ENCODE measurements around the gene SARNP.
"Not testable (repeated sequence)": the region's sequence is repeated elsewhere in the genome, so short reads cannot be mapped to it uniquely, and the experiment has no call there.

Gene SARNP

DNA sequence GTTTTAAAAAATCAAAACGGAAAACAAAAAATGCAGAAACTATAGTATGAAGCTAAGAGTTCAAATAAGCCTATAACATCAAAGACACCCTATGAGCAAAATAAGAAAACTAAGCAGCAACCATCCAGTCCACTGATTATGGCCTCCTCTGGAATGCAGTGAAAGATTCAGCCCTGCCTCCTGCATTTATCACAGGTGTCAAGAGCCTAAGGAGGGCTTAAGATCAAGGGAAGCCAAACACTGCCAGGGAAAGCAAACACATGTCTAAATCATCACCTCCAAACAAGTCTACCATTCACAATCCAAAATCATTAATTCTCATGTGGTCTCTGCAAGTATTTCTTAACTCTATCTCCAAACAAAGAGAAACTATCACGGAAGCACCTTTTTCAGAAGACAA, 28.4 kb downstream of the SARNP start:
- no peak for DNase-seq

DNA sequence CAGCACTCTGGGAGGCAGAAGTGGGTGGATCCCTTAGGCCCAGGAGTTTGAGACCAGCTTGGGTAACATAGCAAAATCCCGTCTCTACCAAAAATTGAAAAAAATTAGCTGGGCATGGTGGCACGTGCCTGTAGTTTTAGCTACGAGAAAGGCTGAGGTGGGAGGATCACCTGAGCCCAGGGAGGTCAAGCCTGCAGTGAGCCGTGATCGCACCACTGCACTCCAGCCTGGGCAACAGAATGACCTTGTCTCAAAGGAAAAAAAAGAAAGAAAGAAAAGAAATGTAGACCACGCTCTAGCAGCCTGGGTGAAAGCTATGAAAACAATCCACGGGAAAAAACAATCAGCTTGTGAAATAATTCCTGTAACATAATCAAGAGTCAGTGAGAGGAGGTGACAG, 29.0 kb downstream of the SARNP start:
- DNase-seq = no peak

DNA sequence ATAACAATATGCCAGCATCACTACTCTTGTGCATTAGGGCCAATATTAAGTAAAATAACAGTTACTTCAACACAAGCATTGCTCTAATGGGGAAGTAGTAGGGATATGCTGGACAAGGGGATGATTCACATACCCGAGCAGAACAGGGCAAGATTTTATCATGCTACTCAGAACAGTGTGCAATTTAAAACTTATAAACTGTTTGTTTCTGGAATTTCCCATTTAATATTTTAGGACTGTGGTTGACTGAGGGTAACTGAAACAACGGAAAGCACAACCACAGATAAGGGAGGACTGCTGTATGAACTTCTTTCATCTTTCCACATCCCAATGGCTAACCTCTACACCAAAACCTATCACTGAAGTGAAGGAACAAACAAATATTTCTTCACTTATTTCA, 36.8 kb downstream of the SARNP start:
- DNase-seq = no peak

DNA sequence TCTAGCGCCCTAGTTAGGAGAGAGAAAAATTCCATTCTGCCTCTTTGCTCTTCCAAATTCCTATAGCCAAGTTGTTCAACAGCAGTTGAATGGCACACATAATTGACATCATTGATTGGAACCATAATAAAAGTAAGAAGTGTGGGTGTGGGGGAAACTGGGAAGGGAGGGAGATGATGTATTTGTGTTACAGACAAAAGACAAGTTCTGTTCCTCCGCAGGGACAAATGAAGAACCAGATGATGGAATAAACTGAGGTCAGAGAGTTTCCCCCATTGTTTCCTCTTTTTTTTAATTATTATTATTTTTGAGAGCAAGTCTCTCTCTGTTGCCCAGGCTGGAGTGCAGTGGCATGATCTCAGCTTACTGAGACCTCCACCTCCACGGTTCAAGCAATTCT, 39.7 kb downstream of the SARNP start:
- DNase-seq = no peak

DNA sequence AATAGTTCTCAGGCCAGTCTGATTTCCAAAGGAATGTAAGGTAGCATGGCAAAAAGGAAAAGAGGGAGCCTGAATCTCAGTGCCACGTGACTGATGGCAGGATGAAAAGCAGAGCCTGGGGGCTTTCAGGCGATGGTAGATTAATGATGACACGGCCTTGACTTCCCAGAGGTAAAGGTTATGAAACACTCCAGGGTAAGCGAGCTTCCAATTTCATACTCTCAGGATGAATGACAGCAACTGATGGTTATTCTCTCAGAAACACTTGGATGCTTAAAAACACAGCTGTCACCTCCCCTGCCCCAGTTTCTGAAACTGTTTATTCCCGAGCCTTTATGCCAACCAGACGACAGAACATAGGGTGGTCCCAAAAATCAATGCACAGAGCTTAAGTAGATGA, 45.8 kb downstream of the SARNP start:
- DNase-seq = no peak

DNA sequence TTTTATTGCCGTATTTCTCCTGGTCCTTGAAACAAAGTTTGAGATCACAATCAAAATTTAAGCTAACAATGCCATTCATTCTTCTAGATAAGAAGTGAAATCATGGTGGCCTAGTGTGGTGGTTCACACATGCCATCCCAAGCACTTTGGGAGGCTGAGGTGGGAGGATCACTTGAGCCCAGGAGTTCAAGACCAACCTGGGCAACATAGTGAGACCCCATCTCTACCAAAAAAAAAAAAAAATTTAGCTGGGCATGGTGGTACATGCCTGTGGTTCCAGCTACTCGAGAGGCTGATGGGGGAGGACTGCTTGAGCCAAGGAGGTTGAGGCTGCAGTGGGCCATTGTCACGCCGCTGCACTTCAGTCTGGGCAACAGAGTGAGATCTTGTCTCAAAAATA, 50.4 kb downstream of the SARNP start:
- no peak for DNase-seq

DNA sequence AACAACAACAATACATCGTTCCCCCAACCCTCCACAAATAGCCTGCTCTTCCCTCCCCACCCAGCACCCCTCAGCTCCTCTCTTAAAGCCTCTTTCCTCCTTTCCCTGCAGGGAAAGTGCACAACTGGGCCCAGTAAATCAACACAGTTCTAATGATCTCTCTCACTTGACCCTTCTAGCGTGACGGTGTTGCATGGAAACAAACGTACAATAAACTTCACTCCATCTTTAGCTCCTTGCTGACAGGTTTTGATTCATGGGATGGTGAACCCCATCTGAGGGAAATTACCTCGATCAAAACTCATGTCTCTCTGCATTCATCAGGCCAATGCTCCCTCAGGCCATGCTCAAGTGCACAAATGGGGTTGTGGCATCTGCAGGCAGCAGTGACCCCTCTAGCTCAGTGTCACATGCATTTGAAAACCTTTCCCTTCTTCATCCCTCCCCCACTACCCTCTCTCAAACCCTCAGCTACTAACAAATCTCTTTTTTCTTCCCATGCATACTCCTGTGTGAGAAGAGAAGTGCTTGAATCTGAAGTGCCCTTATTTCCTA, 51.7 kb downstream of the SARNP start:
- DNase-seq = no peak

DNA sequence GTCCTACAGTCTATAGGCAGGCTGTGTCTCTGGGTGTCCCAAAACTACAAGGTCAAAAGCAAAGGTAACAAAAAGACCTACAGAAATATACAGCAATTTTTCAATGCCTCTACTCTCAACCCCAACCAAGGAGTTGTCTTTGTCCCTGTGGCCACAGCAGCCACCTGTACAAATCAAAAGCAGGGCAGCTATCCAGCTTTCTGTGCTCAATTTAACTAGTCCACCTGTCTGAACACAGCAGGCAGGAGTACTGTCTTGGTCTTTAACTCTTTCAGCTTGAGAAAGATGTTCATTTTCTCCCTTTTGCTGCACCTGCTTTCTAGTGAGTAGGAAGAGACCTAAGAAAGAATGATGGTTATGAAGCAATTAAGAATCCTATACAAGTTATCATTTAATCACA, 54.9 kb downstream of the SARNP start:
- DNase-seq = no peak

DNA sequence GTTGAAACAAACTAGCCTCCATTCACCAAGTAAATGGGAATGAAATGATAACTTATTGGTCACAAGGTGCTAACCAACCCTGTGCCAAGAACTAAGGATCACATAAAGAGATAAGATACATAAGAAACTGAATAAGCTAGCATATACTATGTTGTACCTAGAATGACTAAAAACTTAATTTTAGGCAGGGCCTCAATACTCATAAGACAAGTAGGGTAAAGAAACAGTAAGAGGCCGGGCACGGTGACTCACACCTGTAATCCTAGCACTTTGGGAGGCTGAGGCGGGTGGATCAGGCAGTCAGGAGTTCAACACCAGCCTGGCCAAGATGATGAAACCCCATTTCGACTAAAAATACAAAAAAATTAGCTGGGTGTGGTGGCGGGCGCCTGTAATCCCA, 56.9 kb downstream of the SARNP start:
- DNase-seq = peak; percentile 66

DNA sequence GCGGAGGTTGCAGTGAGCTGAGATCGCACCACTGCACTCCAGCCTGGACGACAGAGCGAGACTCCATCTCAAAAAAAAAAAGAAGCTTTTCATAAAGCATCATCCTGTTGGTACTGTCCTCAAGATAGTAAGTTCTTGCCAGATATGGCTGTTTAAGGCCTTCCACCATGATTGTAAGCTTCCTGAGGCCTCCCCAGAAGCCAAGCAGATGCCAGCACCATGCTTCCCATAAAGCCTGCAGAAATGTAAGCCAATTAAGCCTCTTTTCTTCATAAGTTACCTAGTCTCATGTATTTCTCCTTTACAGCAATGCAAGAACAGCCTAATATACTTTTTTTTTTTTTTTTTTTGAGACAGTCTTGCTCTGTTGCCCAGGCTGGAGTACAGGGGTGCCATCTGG, 58.9 kb downstream of the SARNP start:
- DNase-seq = not testable (repeated sequence)

DNA sequence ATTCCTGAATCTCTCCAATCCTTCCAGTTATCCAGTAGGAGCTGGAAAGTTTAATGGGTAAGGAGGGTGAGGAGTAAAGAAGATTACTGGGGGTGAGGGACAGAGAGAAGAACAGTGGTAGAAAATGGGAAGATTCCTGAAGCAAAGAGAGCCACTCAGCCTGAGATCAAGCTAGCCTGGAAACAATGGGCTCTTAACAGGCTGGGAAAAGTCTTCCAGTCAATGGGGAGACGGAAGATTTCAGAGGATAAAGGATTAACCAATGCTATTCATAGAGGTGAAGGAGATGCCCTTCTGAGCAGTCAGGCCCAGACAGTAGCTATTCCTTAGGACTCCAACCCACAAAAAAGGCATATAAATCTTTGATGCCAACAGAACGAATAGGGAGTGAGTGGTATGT, 59.8 kb downstream of the SARNP start:
- DNase-seq = no peak

DNA sequence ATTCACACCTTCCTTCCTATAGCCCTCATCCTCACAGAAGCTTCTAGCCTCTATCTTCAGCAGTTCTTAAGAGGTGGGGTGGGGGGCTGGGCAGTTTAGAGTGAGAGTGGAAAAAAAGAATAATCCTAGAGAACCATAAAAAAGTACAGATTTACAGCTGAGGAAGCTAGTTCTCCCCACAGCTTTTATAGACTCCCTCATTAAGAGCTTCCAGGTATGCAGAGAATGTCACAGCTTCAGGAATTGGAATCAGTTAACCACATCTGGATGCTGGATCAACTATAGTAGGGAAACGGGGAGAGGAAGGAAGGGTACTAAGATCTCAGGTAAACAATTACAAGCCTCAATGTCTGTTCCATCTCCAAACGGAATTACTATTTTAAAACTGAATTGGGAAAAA, 62.3 kb downstream of the SARNP start:
- DNase-seq = no peak

DNA sequence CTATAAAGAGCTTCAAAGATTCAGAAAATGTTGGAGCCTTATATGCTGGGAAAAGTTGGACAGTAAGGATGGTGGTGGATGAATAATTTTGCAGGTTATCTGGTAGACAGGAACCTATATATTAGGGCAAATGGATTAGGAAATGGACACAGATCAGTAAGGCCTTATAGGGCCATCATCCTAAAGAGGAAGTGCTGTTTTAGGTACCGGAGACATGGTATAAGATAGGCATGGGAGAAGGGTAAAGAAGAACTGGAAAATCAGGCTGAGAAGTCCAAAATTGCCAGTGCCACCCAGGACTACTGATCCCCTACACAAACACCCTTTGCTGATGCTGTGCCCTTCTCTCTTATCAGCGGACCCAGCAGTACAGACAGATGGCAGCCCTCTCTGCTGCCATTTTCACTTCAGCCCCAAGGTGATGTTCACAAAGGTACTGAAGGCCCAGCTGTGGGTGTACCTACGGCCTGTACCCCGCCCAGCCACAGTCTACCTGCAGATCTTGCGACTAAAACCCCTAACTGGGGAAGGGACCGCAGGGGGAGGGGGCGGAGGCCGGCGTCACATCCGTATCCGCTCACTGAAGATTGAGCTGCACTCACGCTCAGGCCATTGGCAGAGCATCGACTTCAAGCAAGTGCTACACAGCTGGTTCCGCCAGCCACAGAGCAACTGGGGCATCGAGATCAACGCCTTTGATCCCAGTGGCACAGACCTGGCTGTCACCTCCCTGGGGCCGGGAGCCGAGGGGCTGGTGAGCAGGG, 69.1 kb downstream of the SARNP start:
- DNase-seq = no peak

DNA sequence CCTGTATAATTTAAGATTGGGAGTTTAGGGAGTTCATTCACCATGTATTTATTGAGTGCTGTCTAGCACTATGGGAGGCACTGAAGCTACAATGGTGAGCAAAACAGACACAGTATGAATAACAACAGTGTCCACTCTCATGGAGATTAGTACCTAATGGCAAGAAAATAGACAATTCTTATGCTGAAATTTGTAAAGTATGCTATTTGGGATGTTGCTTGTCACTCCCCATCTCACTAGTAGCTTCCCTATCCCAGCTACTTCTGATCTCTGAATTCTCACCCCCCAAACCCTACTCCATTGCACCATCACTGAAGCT, 70.7 kb downstream of the SARNP start:
- DNase-seq = no peak

DNA sequence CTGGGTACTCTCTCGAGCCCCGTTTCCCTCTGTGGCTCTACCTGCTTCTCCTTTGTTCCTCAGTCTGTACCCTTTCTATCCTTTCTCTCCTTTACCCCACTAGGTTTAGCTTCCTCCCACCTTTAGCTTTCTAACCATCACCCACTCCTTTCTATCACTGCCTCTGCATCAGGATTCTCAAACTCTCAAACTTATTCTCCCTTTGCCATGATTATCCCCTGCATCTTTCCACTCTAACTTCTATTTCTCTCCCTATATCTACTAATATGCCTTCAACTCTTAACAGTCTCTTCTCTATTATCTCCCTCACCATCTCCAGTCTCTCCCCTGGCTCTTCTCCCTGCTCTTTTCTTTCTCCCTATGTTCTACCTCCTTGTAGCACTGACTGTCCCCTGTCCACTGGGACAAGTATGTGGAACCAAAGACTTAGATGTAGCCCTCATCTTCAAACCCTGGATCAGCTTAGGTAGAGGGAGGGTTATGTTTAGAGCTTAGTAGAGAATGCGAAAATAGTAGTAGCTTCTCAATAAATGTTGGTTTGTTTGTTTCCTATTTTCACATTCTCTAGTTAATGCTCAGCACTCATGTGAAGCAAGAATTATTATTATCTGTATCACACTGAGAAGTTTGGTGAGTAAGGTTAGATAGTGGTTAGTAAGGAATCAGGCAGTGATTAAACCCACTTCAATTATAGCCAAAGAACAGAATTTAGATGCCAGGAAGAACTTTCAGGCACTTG, 71.2 kb downstream of the SARNP start:
- DNase-seq = no peak

DNA sequence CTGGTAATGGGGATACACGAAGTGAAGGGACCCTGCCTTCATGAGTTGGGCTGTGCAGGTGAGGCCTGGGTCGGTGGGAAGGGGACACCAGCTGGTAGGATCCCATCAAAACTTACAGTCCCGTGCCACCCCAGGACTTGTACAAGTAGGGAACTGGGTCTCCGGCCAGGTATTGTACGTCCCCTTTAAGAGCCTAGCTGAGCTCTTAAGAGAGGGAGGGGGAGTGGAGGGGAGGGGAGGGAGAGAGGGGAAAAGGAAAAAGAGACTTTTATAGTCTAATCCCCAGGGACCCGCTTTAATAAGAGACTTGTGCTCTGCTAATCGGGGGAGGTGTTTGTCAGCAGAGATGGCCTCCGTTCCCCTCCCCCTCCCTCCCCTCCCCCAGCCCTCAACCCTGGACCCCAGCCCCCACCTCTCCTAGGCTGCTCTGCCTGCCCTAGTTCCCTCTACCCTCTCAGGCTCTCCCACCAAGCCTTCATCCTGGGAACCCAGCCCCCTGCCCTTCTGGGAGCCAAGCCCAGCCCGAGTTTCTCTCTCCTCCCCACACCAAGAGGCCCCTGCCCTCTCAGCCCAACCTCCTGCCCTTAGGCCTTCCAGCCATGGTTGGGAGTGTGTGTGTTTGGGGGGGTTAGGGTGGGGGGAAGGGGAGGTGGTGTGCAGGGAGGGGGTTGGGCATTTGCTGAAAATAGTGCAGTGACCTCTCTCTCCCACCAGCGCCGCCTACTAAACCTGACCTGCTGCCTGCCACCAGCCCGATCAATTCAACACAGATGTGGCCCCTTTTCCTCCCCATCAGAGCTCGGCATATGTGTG, 72.0 kb downstream of the SARNP start:
- no peak for DNase-seq

DNA sequence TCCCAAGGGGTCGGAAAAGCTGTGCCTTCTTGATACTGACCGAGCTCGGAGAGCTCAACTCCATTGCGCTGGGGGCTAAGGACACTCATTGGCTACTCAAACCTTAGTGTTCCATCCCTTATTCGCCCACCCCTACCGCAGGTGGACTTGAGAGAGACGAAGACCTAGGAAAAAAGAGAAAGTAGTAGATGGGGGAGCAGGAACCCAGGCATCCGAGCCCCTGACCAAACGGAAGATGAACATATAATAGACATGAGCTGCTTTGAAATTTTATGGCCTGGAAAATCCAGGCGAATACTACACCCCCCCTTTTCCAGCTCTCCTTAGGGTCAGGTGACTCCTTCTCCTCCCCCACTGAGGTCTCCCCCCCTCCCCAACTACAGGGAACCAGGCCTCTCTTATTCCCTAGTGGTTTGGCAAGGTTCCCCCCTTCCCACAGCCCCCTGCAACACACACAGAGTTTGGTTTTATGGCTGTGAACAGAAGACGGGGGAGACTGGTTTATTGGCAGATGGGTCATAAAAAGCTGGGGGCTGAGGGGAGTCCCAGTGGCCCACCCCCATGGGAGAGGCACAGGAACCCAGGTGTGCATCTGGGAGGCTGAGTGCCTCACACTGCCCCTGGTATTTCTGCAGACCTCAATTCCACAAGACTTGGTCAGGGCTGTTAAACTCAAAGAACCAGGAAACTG, 73.0 kb downstream of the SARNP start:
- DNase-seq = no peak

DNA sequence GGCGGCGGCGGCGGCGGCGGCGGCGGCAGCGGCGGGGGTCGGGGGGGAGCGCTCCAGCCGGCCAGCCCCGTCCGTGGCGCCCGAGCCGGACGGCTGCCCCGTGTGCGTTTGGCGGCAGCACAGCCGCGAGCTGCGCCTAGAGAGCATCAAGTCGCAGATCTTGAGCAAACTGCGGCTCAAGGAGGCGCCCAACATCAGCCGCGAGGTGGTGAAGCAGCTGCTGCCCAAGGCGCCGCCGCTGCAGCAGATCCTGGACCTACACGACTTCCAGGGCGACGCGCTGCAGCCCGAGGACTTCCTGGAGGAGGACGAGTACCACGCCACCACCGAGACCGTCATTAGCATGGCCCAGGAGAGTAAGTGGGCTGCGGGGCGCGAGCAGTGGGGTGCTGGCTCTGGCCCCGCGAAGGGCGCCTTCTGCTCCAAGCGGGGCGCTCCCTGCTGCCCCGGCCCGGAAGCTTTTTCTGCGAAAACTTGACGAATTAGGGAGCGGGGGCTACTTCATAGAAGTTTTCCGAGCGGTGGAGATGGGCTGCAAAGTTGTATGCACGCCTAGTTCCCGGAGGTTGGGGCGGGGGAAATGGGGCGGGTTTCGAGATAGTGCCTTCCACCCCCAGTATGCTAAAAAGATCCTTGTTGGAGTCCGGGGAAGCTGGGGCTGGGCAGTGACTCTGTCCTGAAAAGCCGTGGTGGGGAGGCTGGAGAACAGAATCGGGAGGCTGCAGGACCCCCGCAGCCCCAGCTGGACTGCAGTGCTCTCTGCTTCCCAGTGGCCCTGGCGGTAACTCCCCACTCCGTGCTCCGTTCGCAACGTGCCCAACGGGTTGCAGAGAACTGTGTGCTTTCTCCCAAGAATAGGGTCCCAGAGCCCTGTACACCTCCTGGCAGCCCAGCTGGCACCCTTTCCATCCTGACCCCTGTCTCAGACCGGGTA, 73.9 kb downstream of the SARNP start:
- peak; percentile 62 for DNase-seq

DNA sequence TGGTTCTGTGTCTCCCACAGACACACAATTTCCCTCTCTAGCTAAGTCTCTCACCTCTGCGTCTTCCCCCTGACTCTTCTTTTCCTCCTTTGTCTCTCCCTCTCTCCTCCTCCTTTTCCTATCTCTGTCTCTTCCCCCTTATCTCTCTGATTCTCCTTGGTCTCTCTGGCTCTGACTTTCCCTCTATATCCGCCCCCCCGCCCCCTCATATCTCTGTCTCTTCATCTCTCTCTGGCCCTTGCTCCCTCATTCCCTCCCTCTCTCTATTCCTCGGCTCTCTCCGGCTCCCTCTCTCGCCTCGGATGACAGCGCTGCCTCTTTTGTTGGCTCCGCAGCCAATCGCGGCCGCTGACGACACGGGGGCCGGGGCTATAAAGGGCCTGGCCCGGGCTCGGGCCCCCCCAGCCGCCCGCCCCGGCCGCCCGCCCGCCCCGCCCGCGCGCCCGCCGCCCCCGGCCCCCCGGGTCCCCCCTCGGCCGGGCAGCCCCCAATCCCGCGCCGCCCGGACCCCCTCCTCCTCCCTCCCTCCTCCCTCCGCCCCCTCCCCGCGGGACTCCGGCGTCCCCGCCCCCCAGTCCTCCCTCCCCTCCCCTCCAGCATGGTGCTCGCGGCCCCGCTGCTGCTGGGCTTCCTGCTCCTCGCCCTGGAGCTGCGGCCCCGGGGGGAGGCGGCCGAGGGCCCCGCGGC, 74.7 kb downstream of the SARNP start, which contains the start of gene GDF11:
Gene GDF11 (plus strand): TSS at position 404 of the 687 bp plus-strand sequence. CDS start 195 bp downstream, at position 599.
- DNase-seq = peak; percentile 87

DNA sequence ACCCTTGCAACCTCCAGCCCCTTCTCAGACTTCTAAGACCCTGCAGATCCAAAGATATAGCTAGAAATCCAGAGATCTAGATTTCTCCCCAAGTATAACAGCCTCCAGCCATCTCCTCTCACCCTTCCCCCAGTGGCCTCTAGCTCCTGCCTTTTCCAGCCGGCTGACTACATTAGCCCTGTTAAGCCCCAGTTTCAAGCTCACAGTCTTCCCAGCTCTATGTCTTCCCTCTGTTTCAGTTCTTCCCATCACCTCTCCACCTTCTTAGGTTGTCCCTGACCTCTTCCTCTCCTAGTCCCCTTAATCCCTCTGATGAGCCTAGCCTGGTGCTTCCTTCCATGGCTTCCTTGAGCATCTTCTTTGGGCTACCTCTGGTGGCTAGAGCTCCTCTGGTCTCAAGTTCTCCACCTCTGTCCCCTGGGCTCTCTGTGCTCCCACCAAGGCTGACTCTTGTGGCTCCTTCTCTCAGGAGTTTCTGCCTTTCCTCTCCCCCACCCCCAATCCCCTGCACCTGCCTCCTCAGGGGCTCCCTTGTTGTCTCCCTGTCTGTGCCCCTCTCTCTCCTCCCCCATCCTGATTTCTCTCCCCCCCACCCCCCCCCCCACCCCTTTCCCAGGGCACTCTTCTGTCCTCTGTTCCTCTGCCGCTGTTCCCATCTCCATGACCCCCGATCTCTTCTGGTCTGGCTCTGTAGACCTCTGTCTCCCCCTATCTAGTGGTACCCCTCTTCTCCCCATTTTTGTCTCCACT, 75.4 kb downstream of the SARNP start:
- DNase-seq = no peak
